GM18868 (cell line): ENCODE results near the gene SLC47A2.

Source experiments
- ATAC-seq: cut with Tn5 transposase; IDR thresholded peaks from one replicate; pipeline ENCODE4 v1.9.1; 2021; ENCODE audit warnings: mild to moderate bottlenecking, moderate library complexity; ENCODE audit not compliant: unreplicated experiment

SLC47A2 gene

DNA sequence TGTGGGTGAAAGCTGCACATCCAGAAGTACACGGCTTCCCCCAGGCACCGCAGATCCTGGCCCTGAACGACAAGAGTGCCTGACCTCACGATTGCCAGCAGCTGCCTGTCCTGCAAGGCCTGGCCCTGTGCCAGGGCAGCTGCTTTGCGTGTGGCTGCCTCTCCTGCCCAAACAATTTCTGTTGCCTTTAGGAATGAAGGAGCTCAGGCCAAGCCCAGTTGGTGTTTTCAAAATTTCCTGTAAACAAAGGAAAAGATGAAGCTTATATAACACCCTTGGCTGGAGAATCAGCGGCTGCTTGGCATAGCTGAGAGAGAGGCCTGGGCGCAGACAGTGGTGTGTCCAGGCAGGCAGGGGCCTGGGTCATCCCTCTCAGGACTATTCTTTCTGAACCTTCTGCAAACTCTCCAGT is 11.7 kb upstream of the SLC47A2 start:
- ATAC-seq: no peak

DNA sequence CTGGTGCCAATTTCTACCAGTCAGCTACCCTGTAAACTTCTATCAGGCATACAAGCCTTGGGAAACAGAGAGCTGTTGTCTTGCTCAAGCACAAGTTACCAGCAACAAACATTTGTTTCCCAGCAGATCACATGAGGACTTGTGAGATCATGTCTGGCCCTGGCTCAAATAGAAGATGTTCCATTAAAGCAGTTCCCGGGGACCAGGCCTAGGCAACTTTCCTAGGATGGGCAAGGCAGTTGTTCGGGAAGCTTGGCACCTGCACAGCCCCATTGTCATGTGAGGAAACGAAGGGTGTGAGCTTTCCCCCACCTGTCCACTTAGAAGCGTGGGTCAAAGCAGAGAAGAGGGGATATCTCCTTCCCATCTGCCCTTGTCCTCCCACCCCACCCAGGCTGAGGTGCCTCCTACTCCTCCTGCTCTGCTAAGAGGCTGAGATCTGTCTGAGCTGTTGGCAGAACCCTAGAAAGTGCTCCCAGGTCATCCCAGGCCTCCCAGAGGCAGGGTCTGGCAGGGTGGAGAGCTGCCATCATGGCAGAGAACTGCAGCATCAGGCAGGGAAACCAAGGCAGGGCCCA is 11.2 kb upstream of the SLC47A2 start:
- ATAC-seq: no peak

DNA sequence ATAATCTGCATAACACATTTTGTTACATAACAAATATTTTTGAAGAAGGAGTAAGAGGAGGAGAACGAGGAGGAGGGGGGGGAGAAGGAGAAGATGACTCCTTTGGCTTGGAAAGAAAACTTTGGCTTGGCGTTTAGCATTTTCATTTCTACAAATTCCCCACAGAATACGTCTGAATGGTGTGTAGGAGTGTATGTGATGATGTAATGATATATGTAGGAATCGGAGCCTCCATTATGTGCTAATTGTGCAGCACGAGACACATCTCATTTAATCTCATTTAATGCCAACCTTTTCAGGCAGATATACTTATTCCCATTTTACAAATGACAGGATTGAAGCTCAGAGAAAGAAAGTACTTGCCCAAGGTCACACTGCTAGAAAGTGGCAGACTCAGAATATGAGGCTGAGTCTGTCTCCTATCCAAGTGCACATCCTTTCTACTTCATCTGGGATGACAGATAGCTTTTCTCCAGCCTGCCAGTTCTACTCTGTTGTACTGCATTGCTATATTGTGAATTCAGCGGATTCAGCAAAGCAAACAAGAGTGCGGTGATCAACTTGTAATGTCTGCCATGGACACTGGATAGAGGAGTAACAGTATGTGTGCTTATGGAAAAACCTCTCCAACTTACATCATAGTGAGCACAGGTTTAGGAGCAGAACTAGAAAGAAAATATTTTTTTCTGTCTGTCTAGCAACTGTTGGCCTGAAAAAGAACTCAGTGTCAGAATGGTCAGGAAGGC is 10.4 kb upstream of the SLC47A2 start:
- ATAC-seq: no peak

DNA sequence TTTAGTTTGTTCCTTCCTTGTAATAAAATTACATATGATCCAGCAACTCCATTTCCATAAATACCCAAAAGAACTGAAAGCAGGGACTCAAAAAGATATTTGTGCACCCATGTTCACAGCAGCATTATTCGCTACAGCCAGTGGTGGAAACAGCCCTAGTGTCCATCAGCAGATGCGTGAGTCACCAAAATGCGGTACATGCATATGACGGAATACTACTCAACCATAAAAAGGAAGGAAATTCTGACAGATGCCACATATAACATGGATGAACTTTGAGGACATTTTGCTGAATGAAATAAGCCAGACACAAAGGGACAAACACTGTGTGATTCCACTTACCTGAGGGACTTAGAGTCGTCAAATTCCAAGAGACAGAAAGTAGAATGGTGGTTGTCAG is 9.1 kb upstream of the SLC47A2 start:
- no peak for ATAC-seq

DNA sequence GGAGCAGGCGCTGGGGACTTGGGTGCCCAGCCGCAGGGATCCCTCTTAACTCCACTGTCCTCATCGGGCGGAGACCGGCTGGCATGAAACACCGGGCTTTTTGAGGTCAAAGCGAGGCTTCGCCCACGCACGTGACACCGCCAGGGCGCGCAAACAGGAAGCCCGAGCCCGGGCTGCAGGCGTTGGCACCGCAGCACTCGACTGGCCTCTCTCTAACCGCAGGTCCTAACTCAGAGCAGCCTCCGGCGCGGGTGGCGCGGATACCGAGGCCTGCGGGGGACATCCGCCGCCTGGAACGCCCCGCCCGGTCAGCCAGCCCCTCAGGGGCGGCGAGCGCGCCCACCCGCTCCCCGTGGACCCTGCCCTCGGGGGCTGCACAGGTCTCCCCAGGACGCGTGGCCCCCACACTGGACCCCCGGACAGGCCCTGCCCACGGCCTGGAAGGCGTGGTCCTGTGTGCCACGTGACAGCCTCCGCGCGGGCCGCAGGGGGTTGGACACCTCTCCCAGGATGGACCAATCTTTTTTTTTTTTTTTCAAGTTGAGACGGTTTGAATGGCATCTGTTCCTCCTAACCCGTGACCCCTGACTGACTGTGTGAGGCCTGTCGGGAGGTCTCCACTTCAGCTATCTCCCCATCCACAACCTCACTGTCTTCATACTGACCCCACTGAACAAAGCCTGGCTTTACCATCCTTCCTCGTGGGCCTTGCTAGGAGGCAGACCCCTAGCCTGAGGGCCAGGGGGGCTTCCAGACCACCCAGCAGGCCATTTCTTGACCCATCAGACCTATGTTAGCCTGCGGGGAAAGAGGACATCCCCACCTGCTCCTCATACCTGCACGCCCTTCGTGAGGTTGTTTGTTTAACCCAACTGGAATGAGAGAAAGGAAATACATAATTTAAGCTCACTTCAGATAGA is 8.4 kb upstream of the SLC47A2 start:
- ATAC-seq: no peak

DNA sequence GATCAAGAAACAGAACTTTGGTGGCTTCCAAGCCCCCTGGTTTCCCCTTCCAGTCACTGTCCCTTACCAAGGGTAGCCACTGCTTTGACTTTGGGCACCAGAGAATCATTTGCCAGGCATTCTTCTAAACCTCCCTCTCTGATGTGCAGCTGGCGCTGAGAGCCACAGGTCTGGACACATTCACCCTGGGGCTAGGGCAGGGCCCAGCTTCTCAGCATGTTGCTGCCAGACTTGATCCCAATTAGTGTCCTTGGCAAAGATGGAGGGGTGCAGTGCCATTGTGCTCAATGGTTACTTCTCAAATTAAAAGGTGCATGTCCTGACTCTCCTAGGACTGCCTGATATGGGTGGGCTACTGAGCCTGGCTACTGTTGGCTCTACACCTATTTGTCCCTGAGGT is 7.6 kb upstream of the SLC47A2 start:
- no peak for ATAC-seq

DNA sequence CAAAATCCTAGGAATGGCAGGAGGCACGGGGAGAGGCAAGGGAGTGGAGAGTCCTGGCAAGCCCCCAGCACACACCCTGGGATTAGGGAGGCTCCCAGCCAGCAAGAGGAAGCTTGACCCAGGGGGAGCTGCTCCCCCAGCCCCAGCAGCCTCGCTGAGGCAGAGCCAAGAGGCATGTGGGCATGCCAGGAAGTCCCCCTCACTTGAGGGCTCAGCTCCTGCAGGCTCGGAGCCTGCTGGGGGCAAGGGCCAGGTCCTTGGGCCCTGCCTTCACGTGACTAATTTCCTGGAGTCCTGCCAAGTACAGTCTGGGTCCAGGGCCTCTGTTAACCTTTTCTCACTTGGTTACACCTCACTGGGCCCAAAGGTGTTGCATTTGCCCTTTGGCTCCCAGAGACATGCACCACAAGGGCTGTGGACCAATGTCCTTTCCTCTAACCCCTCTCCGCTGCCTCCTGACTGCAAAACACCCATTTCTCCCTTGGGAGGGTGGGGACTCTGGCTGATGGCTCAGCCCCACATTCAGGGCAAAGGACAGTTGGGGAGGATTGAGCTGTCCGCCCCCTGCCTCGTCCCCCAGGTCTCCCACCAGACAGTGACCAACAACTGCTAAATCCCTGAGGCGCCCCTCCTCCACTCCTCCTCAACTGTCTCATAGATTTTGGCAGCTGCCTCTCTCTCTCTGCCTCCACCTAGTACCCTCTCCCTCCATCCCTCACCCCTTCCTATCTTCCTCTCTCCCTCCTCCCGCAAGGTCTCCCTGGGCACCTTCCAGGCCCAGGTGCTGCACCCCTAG is 4.4 kb upstream of the SLC47A2 start:
- ATAC-seq: no peak

DNA sequence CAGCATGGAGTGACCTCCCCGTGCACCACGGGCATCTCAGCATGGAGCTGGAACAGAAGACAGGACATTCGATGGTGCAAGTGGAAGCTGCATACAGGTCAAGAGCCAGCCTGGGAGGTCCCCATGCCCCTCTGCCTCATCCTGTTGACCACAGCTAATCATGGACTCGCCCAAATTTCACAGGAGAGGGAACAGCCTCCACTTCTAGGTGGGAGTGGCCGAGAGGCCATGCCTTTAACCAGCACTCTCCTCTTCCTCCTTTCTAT is 3.8 kb upstream of the SLC47A2 start:
- ATAC-seq: no peak

DNA sequence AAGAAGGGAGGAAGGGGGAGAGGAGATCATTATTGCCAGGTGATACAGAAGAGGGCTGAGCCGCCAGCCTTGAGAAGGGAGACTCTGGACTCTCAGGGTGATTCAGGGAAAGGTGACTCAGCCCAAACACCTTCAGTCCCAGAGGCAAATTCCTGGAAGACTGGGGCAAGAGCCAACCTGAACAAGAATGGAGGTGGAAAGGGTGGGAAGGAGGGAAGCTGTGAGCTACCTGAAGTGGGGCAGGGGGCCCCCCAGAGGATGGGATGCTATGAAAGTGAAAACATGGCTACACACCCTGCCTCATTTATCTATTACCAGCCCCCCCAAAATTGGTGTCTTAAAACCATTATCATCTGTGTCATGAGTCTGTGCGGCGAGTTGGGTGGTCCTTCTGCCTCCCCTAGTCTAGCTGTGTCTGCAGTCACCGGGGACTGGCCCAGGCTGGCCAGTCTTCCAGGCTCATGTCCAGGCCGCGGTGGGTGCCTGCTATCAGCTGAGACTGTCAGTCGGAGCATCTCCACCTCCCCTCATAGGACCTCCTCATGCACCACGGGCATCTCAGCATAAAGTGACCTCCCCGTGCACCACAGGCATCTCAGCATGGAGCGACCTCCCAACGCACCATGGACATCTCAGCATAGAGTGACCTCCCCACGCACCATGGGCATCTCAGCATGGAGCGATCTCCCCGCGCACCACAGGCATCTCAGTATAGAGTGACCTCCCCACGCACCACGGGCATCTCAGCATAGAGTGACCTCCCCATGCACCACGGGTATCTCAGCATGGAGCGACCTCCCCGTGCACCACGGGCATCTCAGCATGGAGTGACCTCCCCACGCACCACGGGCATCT is 3.2 kb upstream of the SLC47A2 start:
- no peak for ATAC-seq

DNA sequence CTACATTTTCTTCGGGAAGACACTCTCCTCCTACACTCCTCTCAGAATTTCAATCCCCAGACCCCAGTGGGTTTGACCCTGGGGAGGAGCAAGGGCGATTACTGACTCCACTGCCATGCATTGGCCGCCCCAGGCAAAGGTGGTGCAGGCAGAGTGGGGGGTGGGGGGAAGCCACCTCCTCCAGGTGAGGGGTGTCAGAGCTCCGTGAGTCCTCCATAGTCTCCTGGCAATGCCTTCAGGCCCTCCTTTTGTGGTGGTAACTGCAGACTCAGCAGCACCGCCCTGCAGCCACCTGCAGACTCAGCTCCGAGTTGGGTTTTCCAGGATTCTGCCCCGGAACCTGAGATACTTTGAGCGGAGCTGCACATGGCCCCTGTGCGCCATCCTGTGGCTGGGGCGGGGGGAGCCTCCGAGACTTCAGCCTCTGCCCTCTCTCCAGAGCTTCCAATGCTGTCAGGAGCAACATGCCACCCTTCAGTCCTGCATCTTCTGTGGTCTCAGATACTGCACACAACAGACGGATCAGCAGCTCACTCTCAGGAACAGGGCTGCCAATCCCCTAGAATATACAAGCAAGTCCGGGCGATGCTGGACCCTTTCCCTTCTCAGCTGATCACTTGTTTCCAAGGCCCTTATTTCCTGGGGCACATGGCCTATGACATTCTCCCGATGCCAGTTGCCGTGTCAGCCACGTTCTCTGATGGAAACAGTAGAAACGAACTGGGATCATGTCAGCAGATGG is 2.4 kb upstream of the SLC47A2 start:
- no peak for ATAC-seq

DNA sequence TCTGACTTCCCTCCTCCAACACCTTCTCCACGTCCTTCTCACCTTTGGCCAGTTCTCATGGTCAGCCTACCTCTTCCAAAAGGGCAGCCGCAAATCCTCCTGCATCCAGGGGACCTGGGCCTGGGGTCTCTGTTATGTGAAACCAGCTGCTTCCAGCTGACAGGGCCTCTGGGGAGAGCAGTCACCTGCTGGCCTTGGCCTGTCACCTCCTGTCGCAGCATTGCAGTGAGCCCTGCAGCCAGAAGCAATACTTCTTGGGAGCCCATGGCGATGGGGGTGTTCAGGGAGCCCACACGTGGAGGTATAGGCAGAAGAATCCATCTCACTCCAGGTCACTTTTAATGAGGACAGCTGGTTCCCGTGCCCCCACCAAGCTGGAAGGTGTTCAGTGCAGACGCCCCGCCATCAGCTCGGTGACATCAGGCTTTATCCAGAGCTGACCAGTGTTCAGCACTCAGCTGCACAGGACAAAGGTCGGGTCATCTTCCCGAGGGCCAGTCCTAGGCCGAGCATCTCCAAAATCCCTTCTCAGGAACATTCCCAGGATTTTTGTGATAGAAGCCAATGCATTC is 1.7 kb upstream of the SLC47A2 start:
- ATAC-seq: no peak

DNA sequence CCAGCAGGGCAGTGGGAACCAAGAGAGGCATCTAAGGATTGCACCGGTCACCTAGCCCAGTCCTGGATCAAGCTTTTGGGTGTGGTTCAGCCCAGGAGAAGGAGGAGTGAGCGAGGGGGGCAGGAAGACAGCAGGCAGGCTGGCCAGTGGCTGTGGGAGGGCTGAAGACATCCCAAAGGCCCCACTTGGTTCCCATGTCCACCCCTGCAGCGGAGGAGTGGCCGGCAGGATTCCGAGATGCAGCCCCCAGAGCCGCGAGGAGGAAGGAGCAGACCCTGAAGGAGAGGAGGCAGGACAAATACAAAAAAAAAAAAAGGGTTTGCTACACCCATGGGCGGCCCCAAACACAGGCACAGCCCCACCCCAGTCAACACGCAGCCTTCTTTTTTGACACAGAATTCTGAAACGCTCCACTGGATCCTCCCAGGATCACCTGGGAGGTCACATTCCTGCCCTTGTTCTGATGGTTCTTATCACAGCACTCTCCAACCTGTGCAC is 1.1 kb upstream of the SLC47A2 start:
- ATAC-seq: no peak

DNA sequence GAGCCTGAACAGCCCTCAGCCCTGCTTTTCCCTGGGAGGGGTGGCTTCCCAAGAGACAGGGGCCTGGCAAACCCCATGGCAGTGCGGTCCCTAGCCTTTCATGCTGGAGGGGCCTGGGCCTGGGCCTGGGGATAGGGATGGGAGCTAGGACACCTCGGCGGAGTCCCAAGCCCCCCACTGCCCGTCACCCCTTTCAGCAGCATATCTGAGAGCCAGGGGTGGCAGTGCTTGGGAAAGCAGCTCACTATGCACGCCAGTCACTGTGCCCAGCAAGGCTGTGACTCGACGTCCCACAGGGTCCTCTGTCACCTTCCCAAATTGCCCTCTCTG is 612 bp upstream of the SLC47A2 start:
- ATAC-seq: no peak

DNA sequence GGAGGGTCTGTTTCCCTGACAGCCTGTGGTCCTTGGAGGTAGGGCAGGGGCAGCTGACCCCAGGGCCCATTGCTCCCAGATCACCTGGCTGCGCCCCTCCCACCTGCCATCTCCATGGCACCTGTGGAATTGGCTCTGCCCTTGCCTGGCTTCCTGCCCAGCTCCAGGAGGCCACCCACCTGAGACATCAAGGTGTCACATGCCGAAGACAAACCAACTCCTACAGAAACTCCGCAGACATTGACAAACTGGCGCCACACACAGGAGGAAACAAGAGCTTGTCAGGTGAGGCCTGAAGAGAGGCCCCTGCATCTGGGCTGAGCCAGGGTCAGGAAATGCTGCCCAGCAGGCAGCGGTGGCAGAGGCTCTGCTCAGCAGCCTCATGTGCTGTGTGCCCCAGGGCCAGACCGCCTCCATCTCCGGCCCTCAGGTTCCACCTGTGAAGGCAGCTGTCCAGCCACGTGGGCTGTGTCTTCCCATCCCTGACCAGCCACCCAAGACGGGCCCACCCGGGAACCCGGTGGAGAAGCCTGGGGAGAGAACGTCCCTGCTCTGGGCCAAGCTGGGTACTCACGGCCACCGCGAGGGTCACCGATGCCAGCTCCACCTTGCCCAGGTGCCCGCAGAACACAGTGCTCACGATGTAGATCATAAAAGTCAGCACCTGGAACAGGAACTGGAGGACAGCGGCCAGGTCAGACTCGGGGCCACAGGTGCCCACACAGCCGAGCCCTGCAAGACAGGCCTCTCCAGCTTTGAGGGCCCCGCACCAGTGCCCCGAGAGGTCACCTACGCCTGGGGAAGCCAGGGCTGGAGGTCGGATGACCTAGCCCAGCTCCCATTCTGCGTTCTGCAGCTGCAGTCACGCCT is 1.6 kb downstream of the SLC47A2 start:
- no peak for ATAC-seq

DNA sequence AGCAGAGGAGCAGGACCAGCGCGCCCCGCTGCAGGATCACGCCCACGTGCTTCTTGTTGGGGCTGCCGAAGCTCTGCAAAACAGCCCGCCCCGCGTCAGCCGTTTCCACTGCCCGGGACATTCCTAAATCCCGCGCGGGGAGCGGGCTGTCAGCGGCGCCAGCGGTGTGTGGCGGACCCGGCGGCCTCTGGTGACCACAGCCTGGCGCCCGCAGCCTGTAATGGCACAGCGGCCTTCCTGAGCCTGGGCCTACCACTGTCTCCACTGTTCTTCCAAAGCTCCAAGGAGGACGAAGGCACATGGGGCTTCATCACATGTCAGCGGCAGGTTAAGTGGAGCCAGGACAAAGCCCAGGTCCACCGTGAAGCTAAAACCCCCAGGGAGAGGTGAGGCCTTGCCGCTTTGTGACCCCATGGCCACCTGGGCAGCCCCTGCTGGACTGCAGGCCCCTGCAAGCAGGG is 2.5 kb downstream of the SLC47A2 start:
- ATAC-seq: no peak

DNA sequence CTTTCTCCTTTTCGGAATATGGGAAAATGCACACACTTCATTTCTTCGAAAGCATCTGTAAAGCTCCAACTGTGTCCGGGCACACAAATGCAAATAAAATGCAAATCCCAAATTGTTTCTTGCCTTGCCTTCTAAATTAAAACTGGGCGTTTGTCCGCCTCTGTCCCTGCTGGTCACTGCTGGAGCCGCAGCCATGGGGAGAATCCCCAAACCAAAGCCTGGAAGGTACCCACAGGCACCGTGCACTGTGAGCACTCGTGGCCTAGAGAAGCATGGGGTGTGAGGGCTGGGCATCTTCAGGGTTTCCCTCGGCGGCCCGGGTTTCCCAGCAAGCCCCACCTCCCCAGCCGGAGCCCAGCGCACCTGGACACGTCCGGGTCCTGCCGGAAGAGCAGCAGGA is 2.9 kb downstream of the SLC47A2 start:
- no peak for ATAC-seq

DNA sequence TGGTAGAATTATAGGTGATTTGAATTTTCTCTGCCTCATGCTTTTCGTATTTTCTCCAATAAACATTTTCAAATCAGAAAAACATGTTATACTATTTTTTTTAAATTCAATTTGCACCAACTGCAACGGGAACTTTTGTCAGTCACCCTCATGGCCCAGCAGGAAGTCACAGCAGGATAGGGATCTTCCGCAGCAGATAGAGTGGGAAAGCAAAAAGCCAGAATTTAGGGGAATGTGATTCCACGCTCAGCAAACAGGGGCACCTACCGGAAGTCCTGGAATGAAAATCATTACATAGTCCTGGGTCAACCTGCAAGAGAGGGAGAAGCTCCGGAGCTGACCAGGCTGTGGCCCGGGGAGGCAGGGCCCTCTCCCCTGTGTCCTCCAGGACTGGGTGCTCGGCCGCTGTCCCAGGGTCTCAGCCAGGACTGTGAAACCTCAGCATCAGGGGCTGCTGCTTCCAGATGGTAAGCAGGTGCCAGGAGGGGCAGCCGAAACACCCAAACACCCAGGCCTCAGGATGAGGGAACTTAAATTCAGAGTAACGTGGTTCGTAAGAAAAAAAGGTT is 3.9 kb downstream of the SLC47A2 start:
- ATAC-seq: no peak

DNA sequence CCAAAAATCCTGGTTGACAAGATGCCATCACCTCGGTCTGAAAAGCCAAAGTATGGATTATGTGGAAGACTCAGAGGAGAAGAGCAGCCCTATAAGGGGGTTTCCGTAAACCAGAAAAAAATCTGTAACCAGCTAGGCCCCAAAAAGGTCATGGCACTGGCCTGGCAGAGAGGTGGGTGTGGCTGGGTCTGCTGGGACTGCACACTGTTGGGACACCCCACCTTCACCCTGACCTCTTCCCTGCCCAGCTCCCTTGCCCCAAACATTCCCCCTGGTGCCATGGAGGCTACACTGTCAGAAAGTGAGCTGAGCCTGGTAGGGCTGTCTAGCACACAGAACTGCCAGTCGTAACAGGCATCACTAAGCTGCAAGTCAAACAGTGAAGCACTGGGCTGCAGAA is 6.5 kb downstream of the SLC47A2 start:
- no peak for ATAC-seq
